T47D (cell line): ENCODE data around the gene TBC1D24.
"Not testable (repeated sequence)": the region's sequence is repeated elsewhere in the genome, so short reads cannot be mapped to it uniquely, and the experiment has no call there.

Source experiments
- DNase-seq, 2 experiments: peaks; one replicate each; pipeline versions ENCODE4 v3.0.0 to v3.0.0-alpha.2; 2011 to 2012; ENCODE audit warnings: low read depth in 1 of 2, low spot score in 1 of 2
- JUND ChIP-seq: IDR thresholded peaks from 2 replicates; pipeline ENCODE4 v1.6.1; 2012; ENCODE audit warnings: low read depth
- in situ Hi-C: cut with HindIII; loops from 2 replicates; pipeline ENCODE4 v1.10.0; 2016; ENCODE audit warnings: low sequenced_read_pairs, low pct_unique_long_range_greater_than_20kb

TBC1D24 gene

GRCh38 chr16:2527071-2527783, 52.3 kb downstream of the TBC1D24 start:
- TF ChIP-seq JUND = no peak
- in situ Hi-C loops = no loop called here
- DNase-seq = no peak

GRCh38 chr16:2527784-2528100, 52.8 kb downstream of the TBC1D24 start:
- no peak for DNase-seq
- TF ChIP-seq JUND = no peak
- in situ Hi-C loops = no loop called here

- DNase-seq = no peak
- no peak for TF ChIP-seq JUND
- in situ Hi-C loops = no loop called here
Measured at GRCh38 chr16:2528161-2529060, 53.5 kb downstream of the TBC1D24 start.

GRCh38 chr16:2529061-2529931, 54.4 kb downstream of the TBC1D24 start:
- no peak for TF ChIP-seq JUND
- DNase-seq = no peak
- in situ Hi-C loops = no loop called here

- in situ Hi-C loops = no loop called here
- no peak for TF ChIP-seq JUND
- DNase-seq = no peak
Measured at GRCh38 chr16:2529961-2530628, 55.2 kb downstream of the TBC1D24 start.

- in situ Hi-C loops = no loop called here
- no peak for TF ChIP-seq JUND
- DNase-seq = no peak
Measured at GRCh38 chr16:2530629-2531318, 55.8 kb downstream of the TBC1D24 start.

- no peak for TF ChIP-seq JUND
- no peak for DNase-seq
- in situ Hi-C loops = no loop called here
Measured at GRCh38 chr16:2531371-2531695, 56.4 kb downstream of the TBC1D24 start, which contains the start of gene CEMP1. TSS of gene CEMP1 (minus strand) at chr16:2531408. CDS start at chr16:2531073, 335 bp downstream.

GRCh38 chr16:2531696-2532493, 57.0 kb downstream of the TBC1D24 start:
- peak; percentile 98 for DNase-seq
- in situ Hi-C loops = no loop called here
- no peak for TF ChIP-seq JUND

- TF ChIP-seq JUND = no peak
- in situ Hi-C loops = no loop called here
- DNase-seq = peak; percentile 82 to 92
Measured at GRCh38 chr16:2532494-2533141, 57.7 kb downstream of the TBC1D24 start.

- in situ Hi-C loops, DNase-seq: not testable (repeated sequence)
Measured at GRCh38 chr16:2533142-2533755, 58.3 kb downstream of the TBC1D24 start.
